Measurements from ENCODE around the gene PSMD9.
"Not testable (repeated sequence)": the region's sequence is repeated elsewhere in the genome, so short reads cannot be mapped to it uniquely, and the experiment has no call there.

The PSMD9 gene

GRCh38 chr12:121849211-121849610 is 39.4 kb upstream of the PSMD9 start:
- no peak for DNase-seq (ENCODE audit: extremely low spot score)
- ChIA-PET POLR2A (no interaction called here), CTCF (no interaction called here)
- no peak for TF ChIP-seq CTCF (IDR thresholded peaks at IDR 0.05; ENCODE audit: control extremely low read depth, extremely low read depth, low read depth, missing control alignments)

- CTCF ChIA-PET, result no interaction called here
- POLR2A ChIA-PET, result no interaction called here
- DNase-seq (ENCODE audit: extremely low spot score), result no peak
- TF ChIP-seq CTCF (IDR thresholded peaks at IDR 0.05; ENCODE audit: control extremely low read depth, extremely low read depth, low read depth, missing control alignments), result no peak
These were observed 38.9 kb upstream of the PSMD9 start for GRCh38 chr12:121849665-121850064.

- DNase-seq (ENCODE audit: extremely low spot score); POLR2A ChIA-PET: not testable (repeated sequence)
- CTCF ChIA-PET, result interaction anchor here (1.2 kb wide), 1 partner anchor 58 kb away, joined by 3 read pairs; no protein-coding TSS in a partner anchor
These were observed 36.2 kb upstream of the PSMD9 start for GRCh38 chr12:121852392-121852791.

GRCh38 chr12:121857322-121858246 is 31.0 kb upstream of the PSMD9 start:
- DNase-seq (ENCODE audit: extremely low spot score), result no peak
- CTCF ChIA-PET, result interaction anchor here (2.2 kb wide), 1 partner anchor 63 kb away, joined by 4 read pairs; no protein-coding TSS in a partner anchor
- no peak for TF ChIP-seq CTCF (IDR thresholded peaks at IDR 0.05; ENCODE audit: control extremely low read depth, extremely low read depth, low read depth, missing control alignments)
- POLR2A ChIA-PET, result no interaction called here

GRCh38 chr12:121858318-121858661 is 30.3 kb upstream of the PSMD9 start:
- ChIA-PET CTCF (interaction anchor here (2.2 kb wide), 1 partner anchor 64 kb away, joined by 4 read pairs; no protein-coding TSS in a partner anchor), POLR2A (no interaction called here)
- TF ChIP-seq CTCF (IDR thresholded peaks at IDR 0.05; ENCODE audit: control extremely low read depth, extremely low read depth, low read depth, missing control alignments), result no peak
- DNase-seq (ENCODE audit: extremely low spot score), result no peak

- no peak for TF ChIP-seq CTCF (IDR thresholded peaks at IDR 0.05; ENCODE audit: control extremely low read depth, extremely low read depth, low read depth, missing control alignments)
- DNase-seq (ENCODE audit: extremely low spot score), result no peak
- POLR2A ChIA-PET, result no interaction called here
- CTCF ChIA-PET, result interaction anchor here (2.2 kb wide), 1 partner anchor 64 kb away, joined by 4 read pairs; no protein-coding TSS in a partner anchor
These were observed 29.7 kb upstream of the PSMD9 start, which contains the start of gene HPD for GRCh38 chr12:121858662-121859572. Gene HPD, minus strand, starts transcription at chr12:121858859. Its CDS starts 36 bp downstream, at chr12:121858823.

All from GM10248 (cell line).